ENCODE results near the gene POLL.
"Not testable (repeated sequence)": the region's sequence is repeated elsewhere in the genome, so short reads cannot be mapped to it uniquely, and the experiment has no call there.

Gene POLL

GRCh38 chr10:101587725-101588653 lies at the start of gene POLL, which contains the start of gene DPCD:
Gene POLL (minus strand): TSS chr10:101588257. CDS start chr10:101587360, 897 bp downstream.
Gene DPCD (plus strand): TSS chr10:101588321. CDS start chr10:101588337, 16 bp downstream.
- peak; percentile 97 for DNase-seq (ENCODE audit: low spot score)

GRCh38 chr10:101633510-101633909 lies 45.5 kb upstream of the POLL start:
- DNase-seq (ENCODE audit: low spot score): not testable (repeated sequence)

- no peak for DNase-seq (ENCODE audit: low spot score)
Measured at GRCh38 chr10:101631821-101632475, 43.9 kb upstream of the POLL start.

GRCh38 chr10:101630633-101630920 lies 42.5 kb upstream of the POLL start:
- DNase-seq (ENCODE audit: low spot score): no peak

GRCh38 chr10:101629837-101630632 lies 42.0 kb upstream of the POLL start:
- DNase-seq (ENCODE audit: low spot score): no peak

- no peak for DNase-seq (ENCODE audit: low spot score)
Measured at GRCh38 chr10:101625821-101626412, 37.9 kb upstream of the POLL start.

- no peak for DNase-seq (ENCODE audit: low spot score)
Measured at GRCh38 chr10:101624526-101625102, 36.6 kb upstream of the POLL start.

GRCh38 chr10:101623528-101623927 lies 35.5 kb upstream of the POLL start:
- DNase-seq (ENCODE audit: low spot score): no peak

- no peak for DNase-seq (ENCODE audit: low spot score)
Measured at GRCh38 chr10:101619983-101620382, 31.9 kb upstream of the POLL start.

GRCh38 chr10:101618871-101619270 lies 30.8 kb upstream of the POLL start:
- DNase-seq (ENCODE audit: low spot score): no peak

- DNase-seq (ENCODE audit: low spot score): no peak
Measured at GRCh38 chr10:101617824-101618568, 29.9 kb upstream of the POLL start.

- no peak for DNase-seq (ENCODE audit: low spot score)
Measured at GRCh38 chr10:101617102-101617823, 29.2 kb upstream of the POLL start.

- DNase-seq (ENCODE audit: low spot score): no peak
Measured at GRCh38 chr10:101616415-101617101, 28.5 kb upstream of the POLL start.

GRCh38 chr10:101615525-101616116 lies 27.6 kb upstream of the POLL start:
- no peak for DNase-seq (ENCODE audit: low spot score)

GRCh38 chr10:101614663-101615524 lies 26.8 kb upstream of the POLL start:
- no peak for DNase-seq (ENCODE audit: low spot score)

- DNase-seq (ENCODE audit: low spot score): no peak
Measured at GRCh38 chr10:101613646-101614045, 25.6 kb upstream of the POLL start.

- no peak for DNase-seq (ENCODE audit: low spot score)
Measured at GRCh38 chr10:101612872-101613271, 24.8 kb upstream of the POLL start.

GRCh38 chr10:101612086-101612485 lies 24.0 kb upstream of the POLL start:
- no peak for DNase-seq (ENCODE audit: low spot score)
